Measurements from ENCODE around the gene CBLN3.
A peak's percentile ranks its signal among the peaks of the same experiment; 100 is the strongest.
"Not testable (repeated sequence)": the region's sequence is repeated elsewhere in the genome, so short reads cannot be mapped to it uniquely, and the experiment has no call there.

CBLN3 gene

GRCh38 chr14:24429395-24430142 lies at the start of gene CBLN3, which contains the start of gene KHNYN:
TSS of gene CBLN3 (minus strand) at chr14:24429668. CDS start at chr14:24429054, 614 bp downstream.
TSS of gene KHNYN (plus strand) at chr14:24429954. CDS start at chr14:24430731, 777 bp downstream.
- Histone ChIP-seq H3K27me3 (ENCODE audit: insufficient read depth, low read length) (peaks cover 18% of the 10 kb centered on the region), H3K27ac (ENCODE audit: low read length) (no peak within 1 kb of the TSS), H3K4me1 (ENCODE audit: insufficient read depth, low read length) (peaks cover 5% of the 10 kb centered on the region; the same call in 1 of the 2 replicates), H3K9me3 (ENCODE audit: insufficient read depth, low read depth, low read length) (no peaks in the 10 kb centered on the region), H3K36me3 (ENCODE audit: insufficient read depth, low read depth, low read length) (peaks cover 8% of the 10 kb centered on the region; the same call in 1 of the 2 replicates), H3K4me3 (ENCODE audit: low read length) (peak within 1 kb of the TSS; percentile 95), H3K9ac (ENCODE audit: low read depth, low read length) (peak within 1 kb of the TSS; percentile 84; the same call in 1 of the 2 replicates)

- Histone ChIP-seq H3K9ac (ENCODE audit: low read depth, low read length) (no peak overlapping the region), H3K4me1 (ENCODE audit: insufficient read depth, low read length) (no peaks in the 10 kb centered on the region), H3K4me3 (ENCODE audit: low read length) (no peak overlapping the region), H3K27ac (ENCODE audit: low read length) (no peak overlapping the region), H3K36me3 (ENCODE audit: insufficient read depth, low read depth, low read length) (no peaks in the 10 kb centered on the region), H3K27me3 (ENCODE audit: insufficient read depth, low read length) (no peaks in the 10 kb centered on the region), H3K9me3 (ENCODE audit: insufficient read depth, low read depth, low read length) (no peaks in the 10 kb centered on the region; the same call in 1 of the 2 replicates)
These were observed 45.8 kb upstream of the CBLN3 start for GRCh38 chr14:24475261-24475660.

- no peaks in the 10 kb centered on the region for H3K36me3 ChIP-seq (ENCODE audit: insufficient read depth, low read depth, low read length)
- no peak overlapping the region for H3K9ac ChIP-seq (ENCODE audit: low read depth, low read length)
- no peaks in the 10 kb centered on the region for H3K27me3 ChIP-seq (ENCODE audit: insufficient read depth, low read length)
- H3K27ac ChIP-seq (ENCODE audit: low read length): no peak overlapping the region
- H3K9me3 ChIP-seq (ENCODE audit: insufficient read depth, low read depth, low read length): no peaks in the 10 kb centered on the region; the same call in 1 of the 2 replicates
- H3K4me3 ChIP-seq (ENCODE audit: low read length): no peak overlapping the region
- H3K4me1 ChIP-seq (ENCODE audit: insufficient read depth, low read length): no peaks in the 10 kb centered on the region
These were observed 43.7 kb upstream of the CBLN3 start for GRCh38 chr14:24473211-24473610.

- not testable (repeated sequence) for H3K9me3 ChIP-seq (ENCODE audit: insufficient read depth, low read depth, low read length); H3K4me3 ChIP-seq (ENCODE audit: low read length); H3K4me1 ChIP-seq (ENCODE audit: insufficient read depth, low read length); H3K9ac ChIP-seq (ENCODE audit: low read depth, low read length); H3K36me3 ChIP-seq (ENCODE audit: insufficient read depth, low read depth, low read length); H3K27ac ChIP-seq (ENCODE audit: low read length); H3K27me3 ChIP-seq (ENCODE audit: insufficient read depth, low read length)
These were observed 41.0 kb upstream of the CBLN3 start for GRCh38 chr14:24470450-24470849.

GRCh38 chr14:24465805-24466204 lies 36.3 kb upstream of the CBLN3 start:
- H3K4me1 ChIP-seq (ENCODE audit: insufficient read depth, low read length): no peaks in the 10 kb centered on the region
- H3K4me3 ChIP-seq (ENCODE audit: low read length): no peak overlapping the region
- no peak overlapping the region for H3K27ac ChIP-seq (ENCODE audit: low read length)
- H3K36me3 ChIP-seq (ENCODE audit: insufficient read depth, low read depth, low read length): no peaks in the 10 kb centered on the region
- H3K27me3 ChIP-seq (ENCODE audit: insufficient read depth, low read length): no peaks in the 10 kb centered on the region
- no peak overlapping the region for H3K9ac ChIP-seq (ENCODE audit: low read depth, low read length)
- H3K9me3 ChIP-seq (ENCODE audit: insufficient read depth, low read depth, low read length): no peaks in the 10 kb centered on the region

- Histone ChIP-seq H3K27ac (ENCODE audit: low read length) (no peak overlapping the region), H3K27me3 (ENCODE audit: insufficient read depth, low read length) (no peaks in the 10 kb centered on the region), H3K4me3 (ENCODE audit: low read length) (no peak overlapping the region), H3K9ac (ENCODE audit: low read depth, low read length) (no peak overlapping the region), H3K9me3 (ENCODE audit: insufficient read depth, low read depth, low read length) (no peaks in the 10 kb centered on the region), H3K36me3 (ENCODE audit: insufficient read depth, low read depth, low read length) (no peaks in the 10 kb centered on the region), H3K4me1 (ENCODE audit: insufficient read depth, low read length) (no peaks in the 10 kb centered on the region)
These were observed 35.9 kb upstream of the CBLN3 start for GRCh38 chr14:24465368-24465767.

GRCh38 chr14:24463884-24464785 lies 34.7 kb upstream of the CBLN3 start:
- Histone ChIP-seq H3K36me3 (ENCODE audit: insufficient read depth, low read depth, low read length) (no peaks in the 10 kb centered on the region), H3K9ac (ENCODE audit: low read depth, low read length) (no peak overlapping the region), H3K9me3 (ENCODE audit: insufficient read depth, low read depth, low read length) (no peaks in the 10 kb centered on the region), H3K4me1 (ENCODE audit: insufficient read depth, low read length) (no peaks in the 10 kb centered on the region), H3K27ac (ENCODE audit: low read length) (no peak overlapping the region), H3K4me3 (ENCODE audit: low read length) (no peak overlapping the region), H3K27me3 (ENCODE audit: insufficient read depth, low read length) (no peaks in the 10 kb centered on the region)

GRCh38 chr14:24463017-24463883 lies 33.8 kb upstream of the CBLN3 start:
- H3K27ac ChIP-seq (ENCODE audit: low read length): no peak overlapping the region
- no peak overlapping the region for H3K9ac ChIP-seq (ENCODE audit: low read depth, low read length)
- H3K27me3 ChIP-seq (ENCODE audit: insufficient read depth, low read length): no peaks in the 10 kb centered on the region
- H3K9me3 ChIP-seq (ENCODE audit: insufficient read depth, low read depth, low read length): no peaks in the 10 kb centered on the region
- no peak overlapping the region for H3K4me3 ChIP-seq (ENCODE audit: low read length)
- H3K36me3 ChIP-seq (ENCODE audit: insufficient read depth, low read depth, low read length): no peaks in the 10 kb centered on the region
- H3K4me1 ChIP-seq (ENCODE audit: insufficient read depth, low read length): no peaks in the 10 kb centered on the region

- Histone ChIP-seq H3K4me1 (ENCODE audit: insufficient read depth, low read length) (no peaks in the 10 kb centered on the region), H3K9me3 (ENCODE audit: insufficient read depth, low read depth, low read length) (no peaks in the 10 kb centered on the region), H3K9ac (ENCODE audit: low read depth, low read length) (no peak overlapping the region), H3K36me3 (ENCODE audit: insufficient read depth, low read depth, low read length) (no peaks in the 10 kb centered on the region), H3K27ac (ENCODE audit: low read length) (no peak overlapping the region), H3K27me3 (ENCODE audit: insufficient read depth, low read length) (no peaks in the 10 kb centered on the region), H3K4me3 (ENCODE audit: low read length) (no peak overlapping the region)
These were observed 31.9 kb upstream of the CBLN3 start for GRCh38 chr14:24461336-24461735.

GRCh38 chr14:24459331-24459730 lies 29.9 kb upstream of the CBLN3 start:
- Histone ChIP-seq H3K9me3 (ENCODE audit: insufficient read depth, low read depth, low read length) (peaks cover 10% of the 10 kb centered on the region), H3K27ac (ENCODE audit: low read length) (no peak overlapping the region), H3K36me3 (ENCODE audit: insufficient read depth, low read depth, low read length) (no peaks in the 10 kb centered on the region), H3K27me3 (ENCODE audit: insufficient read depth, low read length) (no peaks in the 10 kb centered on the region), H3K9ac (ENCODE audit: low read depth, low read length) (no peak overlapping the region), H3K4me1 (ENCODE audit: insufficient read depth, low read length) (no peaks in the 10 kb centered on the region), H3K4me3 (ENCODE audit: low read length) (no peak overlapping the region)

GRCh38 chr14:24458736-24459135 lies 29.3 kb upstream of the CBLN3 start:
- no peaks in the 10 kb centered on the region for H3K27me3 ChIP-seq (ENCODE audit: insufficient read depth, low read length)
- no peak overlapping the region for H3K9ac ChIP-seq (ENCODE audit: low read depth, low read length)
- H3K27ac ChIP-seq (ENCODE audit: low read length): no peak overlapping the region
- no peak overlapping the region for H3K4me3 ChIP-seq (ENCODE audit: low read length)
- H3K36me3 ChIP-seq (ENCODE audit: insufficient read depth, low read depth, low read length): no peaks in the 10 kb centered on the region
- peaks cover 16% of the 10 kb centered on the region for H3K9me3 ChIP-seq (ENCODE audit: insufficient read depth, low read depth, low read length)
- no peaks in the 10 kb centered on the region for H3K4me1 ChIP-seq (ENCODE audit: insufficient read depth, low read length)
